Measurements from ENCODE around the gene MMGT1. TPM values are rescaled to one million over a fixed set of nuclear protein-coding genes. Genes with fewer than 3 reads are reported as not detected.

The MMGT1 gene
- total RNA-seq, 1 experiment from 2014 or later = 25.8 TPM

DNA sequence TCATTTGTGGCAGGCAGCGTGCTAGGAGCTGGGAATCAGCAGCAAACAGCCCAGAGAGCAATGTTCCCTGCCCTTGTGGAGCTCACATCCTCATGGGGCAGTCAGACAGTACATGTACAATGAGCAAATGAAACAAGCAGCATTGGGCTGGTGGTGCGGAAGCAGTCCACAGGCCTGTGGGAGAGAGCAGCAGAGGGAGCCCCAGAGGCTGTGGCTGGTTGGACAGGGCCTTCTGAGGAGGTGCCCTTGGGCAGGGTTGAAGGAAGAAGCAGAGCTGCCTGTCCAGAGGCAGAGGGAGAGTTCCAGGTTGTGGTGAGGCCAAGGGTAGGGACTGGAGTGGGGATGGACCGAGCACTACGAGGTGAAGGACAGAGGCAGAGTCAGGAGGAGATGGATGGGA, 22.5 kb downstream of the MMGT1 start:
- no peaks in the 10 kb centered on the region for H3K4me1 ChIP-seq (ENCODE audit: insufficient read depth, low read length, poor library complexity, severe bottlenecking)
- H3K4me3 ChIP-seq (ENCODE audit: low read depth, low read length, poor library complexity, severe bottlenecking) = no peak overlapping the region
- DNase-seq (ENCODE audit: low spot score) = no peak
- TF ChIP-seq CTCF (conservative IDR thresholded peaks at IDR 0.05; ENCODE audit: low read depth, low read length) (no peak), EZH2 (IDR thresholded peaks at IDR 0.05; ENCODE audit: borderline replicate concordance, low read depth, low read length, poor library complexity, severe bottlenecking) (no peak)
- H3K36me3 ChIP-seq (ENCODE audit: insufficient read depth, low read length, poor library complexity, severe bottlenecking) = no peaks in the 10 kb centered on the region
- no TSS peak for BruUV-seq (replicated peaks)
- H3K9me3 ChIP-seq (ENCODE audit: low read depth, low read length, poor library complexity, severe bottlenecking) = no peaks in the 10 kb centered on the region
- POLR2A ChIA-PET (ENCODE audit: low non-redundant PET) = no interaction called here
- intact Hi-C loops (cut with micrococcal nuclease; ENCODE audit: unreplicated experiment) = no loop called here
- no peak overlapping the region for H3K27ac ChIP-seq (ENCODE audit: low read depth, low read length, poor library complexity, severe bottlenecking)
- CTCF ChIA-PET = no interaction called here
- H3K27me3 ChIP-seq (replicated peaks; ENCODE audit: insufficient read depth, low read depth, low read length, poor library complexity) = no peaks in the 10 kb centered on the region

- no peak overlapping the region for H3K4me3 ChIP-seq (ENCODE audit: low read depth, low read length, poor library complexity, severe bottlenecking)
- no TSS peak for BruUV-seq (replicated peaks)
- H3K27me3 ChIP-seq (replicated peaks; ENCODE audit: insufficient read depth, low read depth, low read length, poor library complexity) = no peaks in the 10 kb centered on the region
- ChIA-PET POLR2A (ENCODE audit: low non-redundant PET) (no interaction called here), CTCF (no interaction called here)
- intact Hi-C loops (cut with micrococcal nuclease; ENCODE audit: unreplicated experiment) = no loop called here
- no peaks in the 10 kb centered on the region for H3K9me3 ChIP-seq (ENCODE audit: low read depth, low read length, poor library complexity, severe bottlenecking)
- H3K4me1 ChIP-seq (ENCODE audit: insufficient read depth, low read length, poor library complexity, severe bottlenecking) = no peaks in the 10 kb centered on the region
- H3K27ac ChIP-seq (ENCODE audit: low read depth, low read length, poor library complexity, severe bottlenecking) = no peak overlapping the region
- no peaks in the 10 kb centered on the region for H3K36me3 ChIP-seq (ENCODE audit: insufficient read depth, low read length, poor library complexity, severe bottlenecking)
- TF ChIP-seq CTCF (conservative IDR thresholded peaks at IDR 0.05; ENCODE audit: low read depth, low read length) (no peak), EZH2 (IDR thresholded peaks at IDR 0.05; ENCODE audit: borderline replicate concordance, low read depth, low read length, poor library complexity, severe bottlenecking) (no peak)
- DNase-seq (ENCODE audit: low spot score) = no peak
Observed at GRCh38 chrX:135944486-135944885, 29.3 kb downstream of the MMGT1 start.

GRCh38 chrX:135931644-135932487, 41.9 kb downstream of the MMGT1 start:
- Histone ChIP-seq H3K27me3 (replicated peaks; ENCODE audit: insufficient read depth, low read depth, low read length, poor library complexity) (no peaks in the 10 kb centered on the region), H3K9me3 (ENCODE audit: low read depth, low read length, poor library complexity, severe bottlenecking) (no peaks in the 10 kb centered on the region), H3K4me1 (ENCODE audit: insufficient read depth, low read length, poor library complexity, severe bottlenecking) (no peaks in the 10 kb centered on the region), H3K36me3 (ENCODE audit: insufficient read depth, low read length, poor library complexity, severe bottlenecking) (no peaks in the 10 kb centered on the region), H3K4me3 (ENCODE audit: low read depth, low read length, poor library complexity, severe bottlenecking) (no peak overlapping the region), H3K27ac (ENCODE audit: low read depth, low read length, poor library complexity, severe bottlenecking) (no peak overlapping the region)
- no TSS peak for BruUV-seq (replicated peaks)
- intact Hi-C loops (cut with micrococcal nuclease; ENCODE audit: unreplicated experiment) = no loop called here
- TF ChIP-seq EZH2 (IDR thresholded peaks at IDR 0.05; ENCODE audit: borderline replicate concordance, low read depth, low read length, poor library complexity, severe bottlenecking) = no peak
- TF ChIP-seq CTCF (conservative IDR thresholded peaks at IDR 0.05; ENCODE audit: low read depth, low read length) = peak; percentile 68
- DNase-seq (ENCODE audit: low spot score) = peak; percentile 33
- POLR2A ChIA-PET (ENCODE audit: low non-redundant PET) = no interaction called here
- CTCF ChIA-PET = no interaction called here
